Measurements from ENCODE around the gene CFAP73.
"Not testable (repeated sequence)": the region's sequence is repeated elsewhere in the genome, so short reads cannot be mapped to it uniquely, and the experiment has no call there.

Gene CFAP73

DNA sequence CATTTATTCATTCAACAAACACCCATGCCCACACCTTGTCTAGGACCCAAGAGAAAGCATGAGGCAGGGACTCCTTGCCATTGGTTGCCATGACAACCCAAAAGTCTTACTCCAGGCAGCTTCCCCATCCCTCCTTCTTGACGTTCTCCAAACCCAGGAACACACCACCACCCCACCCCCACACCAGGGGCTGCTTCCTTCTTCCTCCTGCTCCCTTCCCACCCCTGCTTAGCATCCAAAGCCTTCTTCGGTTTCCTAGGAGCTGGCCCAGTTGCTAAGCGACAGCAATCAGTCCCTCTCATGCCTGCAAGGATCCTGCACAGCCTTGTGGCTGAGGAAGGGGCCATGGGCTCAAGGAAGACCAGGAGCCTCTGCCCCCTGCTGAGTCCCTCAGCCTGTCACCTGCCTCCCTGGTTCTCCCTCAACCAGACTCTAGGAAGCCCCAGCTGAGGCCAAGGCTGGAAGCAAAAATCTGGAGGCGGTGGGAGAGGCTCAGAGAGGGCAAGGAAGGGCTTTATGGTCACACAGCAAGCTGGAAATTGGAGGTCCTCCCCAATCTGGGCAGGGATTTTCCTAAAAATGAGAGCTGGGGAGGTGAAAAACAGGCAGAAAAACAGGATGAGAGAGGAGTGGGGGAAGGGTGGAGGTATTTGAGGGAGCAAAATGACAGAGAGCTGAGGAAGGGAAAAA, 29.4 kb upstream of the CFAP73 start:
- no peak for DNase-seq (ENCODE audit: low read depth)

DNA sequence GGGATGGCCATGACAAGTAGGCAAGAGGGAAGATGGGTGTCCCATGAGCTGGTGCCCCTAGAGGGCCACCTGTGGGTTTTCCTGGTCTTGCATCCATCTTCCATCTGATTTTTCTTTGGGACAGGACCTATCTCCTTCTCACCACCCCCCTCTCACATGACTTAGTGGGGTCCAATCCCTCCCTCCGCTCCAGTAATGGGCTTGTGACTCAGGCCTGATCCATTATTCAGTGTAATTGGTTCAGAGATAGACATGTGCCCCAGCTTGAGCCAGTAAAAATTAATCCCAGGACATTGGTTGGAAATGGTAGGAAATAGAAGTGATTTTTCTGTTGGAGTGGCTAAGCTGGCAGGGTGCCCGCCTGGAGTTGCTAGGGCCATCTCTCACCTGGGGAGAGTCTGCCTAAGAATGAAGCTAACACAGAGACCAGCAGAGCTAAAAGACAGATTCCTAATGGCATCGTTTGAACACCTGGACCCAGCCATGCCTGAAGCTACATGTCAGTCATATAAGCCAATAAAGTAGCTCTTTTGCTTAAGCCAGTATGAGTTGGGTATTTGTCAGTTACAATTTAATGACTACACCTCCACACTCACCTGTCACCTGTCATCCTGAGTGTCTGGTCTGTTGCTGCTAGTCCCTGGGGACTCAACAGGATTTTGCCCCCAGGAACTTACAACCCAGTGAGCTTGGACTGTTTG, 28.7 kb upstream of the CFAP73 start:
- DNase-seq (ENCODE audit: low read depth), result no peak

DNA sequence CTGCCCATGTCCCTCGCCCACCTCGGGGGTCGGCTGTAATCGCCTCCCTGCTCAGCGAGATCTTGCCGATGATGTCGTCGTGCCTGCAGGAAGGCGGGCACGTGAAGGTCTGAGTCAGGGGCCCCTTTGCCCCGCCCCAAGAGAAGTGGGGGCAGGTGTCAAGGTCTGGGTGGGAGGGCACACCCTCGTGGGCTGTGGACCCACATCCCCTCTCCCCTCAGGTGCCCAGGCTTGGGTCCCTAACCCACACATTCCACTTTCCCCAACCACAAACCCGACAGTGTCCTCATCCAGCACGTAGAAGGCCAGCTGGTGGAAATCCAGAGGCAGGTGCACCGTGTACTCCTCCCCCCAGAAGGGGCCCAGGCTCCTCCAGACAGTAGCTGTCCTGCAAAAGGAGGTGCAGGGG, 21.7 kb upstream of the CFAP73 start:
- DNase-seq (ENCODE audit: low read depth), result no peak

DNA sequence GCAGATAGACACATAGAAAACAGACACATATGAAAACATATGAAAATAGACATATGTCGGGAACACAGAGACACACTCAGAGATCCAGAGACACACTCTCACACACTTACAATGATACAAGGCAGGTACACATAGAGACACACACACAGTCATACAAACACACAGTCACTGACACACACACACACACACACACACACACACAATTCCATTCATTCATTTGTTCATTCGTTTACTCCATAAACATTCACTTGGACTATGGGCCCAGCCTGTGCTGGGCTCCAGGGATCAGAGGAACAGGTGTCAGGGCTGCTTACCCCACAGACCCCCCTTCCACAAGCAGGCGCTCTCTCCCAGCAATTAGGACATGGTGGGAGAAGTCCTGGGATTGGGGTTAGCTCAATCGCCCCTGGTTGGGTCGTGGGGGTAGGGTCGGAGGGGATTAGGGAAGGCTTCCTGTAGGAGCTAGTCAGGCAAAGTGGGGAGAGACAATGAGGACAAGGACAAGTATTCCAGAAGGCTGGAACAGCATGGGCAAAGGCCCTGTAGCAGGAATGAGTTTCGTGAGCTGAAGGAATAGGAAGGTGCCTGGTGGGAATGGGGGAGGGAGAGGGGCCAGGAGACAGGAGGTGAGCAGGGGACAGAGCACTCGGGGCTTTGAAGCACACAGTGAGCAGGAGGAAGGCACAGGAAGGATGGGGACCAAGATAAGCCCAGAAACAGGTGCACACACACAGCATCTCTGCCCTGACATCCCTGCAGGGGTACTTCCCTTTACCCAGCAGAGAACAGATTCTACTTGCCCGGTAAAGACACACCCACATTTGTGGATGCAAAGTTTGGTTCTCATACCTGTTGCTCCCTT, 20.5 kb upstream of the CFAP73 start:
- DNase-seq (ENCODE audit: low read depth), result no peak

DNA sequence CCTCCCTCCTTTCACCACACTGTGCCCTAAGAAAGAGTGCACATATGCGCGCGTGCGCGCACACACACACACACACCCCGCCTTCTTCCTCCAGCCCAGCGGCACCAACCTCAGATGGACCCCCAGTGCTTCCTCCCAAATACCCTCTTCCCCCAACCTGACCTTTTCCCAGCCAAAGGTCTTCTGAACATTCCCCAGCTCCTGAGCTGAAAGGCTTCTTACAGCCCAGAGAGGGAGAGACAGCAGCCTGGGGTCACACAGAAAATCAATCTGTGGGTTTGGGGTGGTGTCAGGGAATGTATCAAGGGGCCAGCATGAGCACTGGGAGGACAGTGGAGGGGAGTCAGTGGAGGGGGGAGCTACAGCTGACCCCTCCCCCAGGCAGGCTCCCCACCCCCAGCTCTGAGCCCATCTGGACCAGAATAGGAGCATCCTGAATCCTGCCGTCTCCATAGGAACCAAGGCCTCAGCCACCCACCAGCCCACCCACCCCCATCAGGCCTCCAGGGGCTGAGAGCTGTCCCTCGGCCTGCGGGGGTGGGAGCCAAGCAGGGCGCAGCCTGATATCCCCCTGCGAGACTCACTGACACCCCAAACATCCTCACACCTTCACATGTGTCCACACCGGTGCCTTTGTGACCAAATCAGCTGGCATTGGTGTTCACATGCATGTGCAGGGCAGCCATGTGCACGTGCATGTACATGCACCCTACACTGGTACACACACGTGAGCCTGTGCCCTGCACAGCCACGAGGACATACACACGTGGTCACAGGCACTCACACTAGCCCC, 19.7 kb upstream of the CFAP73 start:
- no peak for DNase-seq (ENCODE audit: low read depth)

DNA sequence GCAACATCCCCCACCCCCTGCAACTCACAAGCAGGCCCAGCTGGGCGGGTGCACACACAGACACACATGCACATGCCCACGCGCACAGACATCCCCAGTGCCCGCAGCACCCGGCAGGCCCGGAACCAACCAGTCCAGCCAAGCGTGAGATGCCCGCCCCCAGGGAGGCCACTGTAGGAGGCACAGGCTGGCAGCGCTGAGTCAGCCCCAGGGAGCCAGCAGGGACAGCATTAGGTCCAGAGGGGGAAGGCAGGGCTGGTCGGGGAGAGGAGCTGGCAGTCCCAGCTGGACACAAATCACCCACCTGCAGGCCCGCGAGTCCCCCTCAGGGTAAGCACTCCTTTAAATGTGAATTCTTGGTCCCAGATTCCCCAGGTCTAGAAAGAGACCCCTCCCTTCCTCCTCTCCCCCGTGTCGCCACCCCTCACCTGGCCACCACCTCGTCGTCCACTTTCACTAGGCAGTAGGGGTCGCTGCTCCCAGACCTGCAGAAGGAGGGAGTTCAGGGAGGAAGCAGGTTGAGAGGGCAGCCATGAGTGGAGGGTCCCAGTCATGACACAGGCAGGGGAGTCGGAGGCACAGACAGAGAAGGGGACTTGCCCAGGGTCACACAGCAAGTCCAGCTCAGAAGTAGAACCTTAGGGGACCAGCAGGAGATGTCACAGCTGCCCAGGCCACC, 18.9 kb upstream of the CFAP73 start:
- no peak for DNase-seq (ENCODE audit: low read depth)

DNA sequence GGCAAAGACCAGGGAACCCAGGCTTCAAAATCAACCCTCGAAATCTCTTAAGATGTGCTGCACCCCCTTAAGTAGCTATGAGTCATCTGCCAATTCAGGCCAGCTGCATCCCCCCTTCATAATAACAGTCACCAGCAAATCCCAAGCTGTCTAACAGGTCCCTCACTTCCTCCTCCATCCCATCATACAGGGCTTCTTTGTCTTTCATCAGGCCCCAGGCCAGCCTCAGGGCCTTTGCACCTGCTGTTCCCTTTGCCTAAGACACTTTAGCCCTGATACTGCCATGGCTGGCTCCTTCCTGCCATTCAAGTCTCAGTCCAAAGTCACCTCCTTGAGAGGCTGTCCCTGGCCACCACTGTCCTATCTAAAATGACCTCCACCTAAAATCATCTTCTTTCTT, 18.0 kb upstream of the CFAP73 start:
- DNase-seq (ENCODE audit: low read depth), result no peak

DNA sequence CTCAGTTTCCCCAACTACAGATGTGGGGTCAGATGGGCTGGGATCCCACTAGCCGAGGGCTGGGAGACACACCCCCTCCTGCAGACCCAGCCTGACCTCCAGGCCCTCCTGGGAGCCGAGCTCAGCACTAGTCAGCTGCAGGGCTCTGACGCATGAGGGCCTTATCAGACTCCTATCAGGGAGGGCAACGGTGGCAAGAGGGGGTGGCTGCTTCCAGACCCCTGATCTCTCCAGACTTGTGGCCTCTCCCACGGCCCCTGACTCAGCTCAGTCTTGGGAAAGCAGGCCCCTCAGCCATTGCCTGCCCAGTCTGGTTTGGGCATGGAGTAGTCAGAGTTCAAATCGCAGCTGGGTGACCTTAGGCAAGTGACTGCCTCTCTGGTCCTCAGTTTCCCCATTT, 16.5 kb upstream of the CFAP73 start:
- DNase-seq (ENCODE audit: low read depth), result no peak

DNA sequence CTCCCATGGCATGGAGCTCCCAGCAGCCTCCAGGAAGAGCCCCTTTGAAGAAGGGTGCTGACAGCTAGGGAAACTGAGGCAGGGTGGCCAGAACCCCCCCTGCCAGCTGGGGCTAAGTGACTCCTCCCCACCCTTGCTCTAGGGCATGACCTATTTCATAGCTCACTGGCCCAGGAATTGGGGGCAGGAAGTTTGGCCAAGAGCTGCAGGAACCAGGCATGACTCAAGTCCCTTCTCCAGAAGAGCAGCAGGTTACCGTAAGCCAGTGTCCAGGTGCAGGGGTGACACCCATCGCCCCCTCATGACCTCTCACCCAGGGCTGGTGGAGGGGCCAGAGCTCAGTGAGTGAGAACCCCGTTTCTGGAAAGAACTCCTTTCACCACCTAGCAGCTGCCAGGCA, 15.9 kb upstream of the CFAP73 start:
- DNase-seq (ENCODE audit: low read depth), result no peak

DNA sequence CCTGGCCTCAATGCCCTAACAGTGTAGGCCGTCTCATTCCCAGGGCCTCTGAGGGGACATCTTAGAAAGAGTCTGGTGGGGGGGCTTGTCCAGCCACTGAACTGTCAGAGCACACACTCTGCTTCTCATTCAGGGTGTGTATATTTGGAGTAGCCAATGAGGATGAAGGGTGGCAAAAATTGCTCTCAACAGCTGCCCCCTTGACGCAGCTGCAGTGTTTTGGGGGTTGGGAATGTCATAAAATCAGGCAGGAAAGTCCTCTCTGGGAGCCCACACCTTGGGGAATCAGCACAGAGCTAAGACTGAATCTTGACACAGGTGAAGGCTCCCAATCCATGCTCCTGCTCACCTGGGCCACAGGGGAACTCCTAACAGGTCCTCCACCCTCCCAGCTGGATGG, 15.5 kb upstream of the CFAP73 start:
- no peak for DNase-seq (ENCODE audit: low read depth)

DNA sequence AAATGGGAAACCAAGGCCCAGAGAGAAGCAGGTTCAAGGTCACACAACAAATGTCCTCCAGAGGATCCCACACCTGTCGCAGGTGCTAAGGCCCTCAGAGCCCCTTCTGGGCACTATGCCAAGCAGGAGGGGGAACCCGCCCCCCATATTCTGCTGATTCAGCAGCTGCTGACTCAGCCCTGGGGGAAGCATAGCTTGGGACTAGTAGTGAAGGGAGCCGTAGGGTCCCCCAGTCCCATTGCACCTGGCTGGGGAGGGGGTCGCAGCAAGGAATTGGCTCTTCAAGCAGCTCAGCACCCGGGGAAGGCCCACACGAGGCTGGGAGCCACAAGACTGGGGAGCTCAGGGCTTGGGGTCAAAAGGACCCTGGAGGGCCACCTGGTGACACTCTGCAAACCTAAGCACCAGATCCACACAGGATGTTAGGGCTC, 15.0 kb upstream of the CFAP73 start:
- no peak for DNase-seq (ENCODE audit: low read depth)

DNA sequence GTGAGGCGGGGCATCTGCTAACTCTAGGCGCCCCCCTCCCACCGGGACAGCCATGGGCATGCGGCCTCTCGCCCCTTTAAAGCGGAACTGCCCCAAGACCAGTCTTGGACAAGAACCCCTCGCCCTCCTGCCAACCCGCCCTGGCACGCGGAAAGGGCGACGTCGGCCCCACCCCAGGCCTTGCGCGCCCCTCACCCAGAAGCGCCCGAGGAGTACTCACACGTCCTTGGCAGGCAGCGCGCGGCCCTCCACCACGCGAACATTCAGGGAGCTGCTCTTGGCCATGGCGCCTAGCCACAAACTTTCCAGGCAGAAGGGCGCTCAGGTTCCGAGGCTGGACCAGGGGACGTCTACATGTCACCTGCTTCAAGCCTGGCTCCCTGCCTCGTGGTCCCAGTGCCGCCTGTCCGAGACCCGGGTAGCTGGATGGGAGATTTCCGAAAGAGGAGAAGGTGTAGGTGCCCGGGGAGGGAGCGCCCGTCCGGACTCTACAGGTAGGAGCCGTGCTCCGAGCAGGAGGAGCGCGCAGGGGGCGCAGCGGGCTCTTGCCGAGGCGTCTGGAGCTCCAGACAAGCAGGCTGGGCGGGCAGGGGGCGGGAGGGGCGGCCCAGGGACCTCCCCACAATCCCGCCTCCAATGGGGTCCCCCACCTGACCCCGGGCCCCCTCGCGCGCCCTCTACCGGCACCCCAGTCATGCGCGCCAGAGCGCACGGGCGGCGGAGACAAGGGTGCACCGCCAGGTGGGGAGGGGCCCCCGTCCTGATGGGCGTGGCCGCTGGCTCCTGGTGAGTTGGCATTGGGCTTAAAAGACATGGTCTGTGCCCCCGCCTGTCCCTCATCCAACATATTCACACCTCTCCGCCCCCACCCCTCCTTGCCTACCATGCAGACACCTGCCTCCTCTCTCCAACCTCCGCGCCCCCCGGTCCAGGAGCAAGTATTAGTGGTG, 14.1 kb upstream of the CFAP73 start, which contains the start of gene RASAL1:
Gene RASAL1, minus strand, starts transcription at position 584 of the 950 bp plus-strand sequence. Its CDS starts 299 bp downstream, at position 285.
- DNase-seq (ENCODE audit: low read depth), result no peak

DNA sequence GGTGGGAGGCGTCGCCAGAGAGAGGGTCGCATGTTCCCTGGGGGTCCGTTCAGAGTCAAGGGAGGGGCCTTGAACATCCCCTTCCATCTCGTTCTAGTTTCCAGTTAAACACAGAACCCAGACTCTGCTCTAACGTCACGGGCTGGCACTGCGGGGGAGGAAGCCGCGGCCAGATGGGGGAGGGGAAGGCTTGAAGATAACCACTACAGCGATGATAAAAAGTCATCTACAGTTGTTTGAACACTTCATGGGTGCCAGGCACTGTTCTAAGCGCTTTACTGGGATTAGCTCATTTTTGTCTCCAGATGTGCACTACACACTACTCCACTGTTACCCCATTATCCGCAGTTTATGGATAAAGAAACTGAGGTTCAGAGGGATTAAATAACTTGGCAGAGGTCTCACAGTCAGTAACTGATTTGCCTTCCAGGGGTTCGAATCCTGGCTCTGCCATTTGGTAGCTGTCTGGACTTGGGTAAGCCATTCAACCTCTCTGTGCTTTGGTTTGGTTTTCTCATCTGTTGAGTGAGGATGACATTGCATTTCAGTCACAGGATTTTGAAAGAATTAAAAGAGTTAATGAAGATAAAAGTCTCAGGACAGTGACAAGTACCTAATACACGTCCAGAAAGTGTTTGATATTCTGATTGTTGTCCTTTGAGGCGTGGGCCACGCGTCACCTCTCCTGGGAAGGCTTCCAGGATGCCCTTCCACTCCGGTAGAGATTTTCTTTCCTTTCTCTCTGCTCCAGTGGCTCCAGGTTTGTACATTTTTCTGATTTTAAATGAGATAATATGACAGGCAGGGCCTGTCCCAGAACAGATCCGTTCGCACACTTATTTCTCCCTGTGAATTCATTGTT, 13.2 kb upstream of the CFAP73 start:
- no peak for DNase-seq (ENCODE audit: low read depth)

DNA sequence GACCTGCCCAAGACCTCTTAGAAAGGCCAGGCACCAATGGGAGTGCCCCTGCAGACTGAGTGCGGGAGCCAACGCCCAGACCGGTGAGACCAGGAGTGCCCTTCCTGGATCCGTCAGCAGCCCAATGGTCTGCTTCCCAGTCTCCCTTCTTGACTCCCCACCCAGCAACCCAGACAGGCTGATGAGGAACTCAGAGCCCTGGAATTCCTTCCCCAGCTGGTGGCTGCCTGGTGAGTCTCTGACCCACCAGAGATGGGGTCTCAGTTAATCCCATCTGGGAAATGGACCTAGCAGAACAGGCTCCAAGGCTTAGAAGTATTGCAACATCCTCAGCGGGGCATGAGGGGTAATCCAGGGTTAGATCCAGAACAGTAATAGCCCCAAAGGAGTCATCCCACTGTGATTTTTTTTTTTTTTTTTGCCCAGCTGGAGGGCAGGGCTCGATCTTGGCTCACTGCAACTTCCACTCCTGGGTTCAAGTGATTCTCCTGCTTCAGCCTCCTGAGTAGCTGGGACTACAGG, 12.5 kb upstream of the CFAP73 start:
- no peak for DNase-seq (ENCODE audit: low read depth)

DNA sequence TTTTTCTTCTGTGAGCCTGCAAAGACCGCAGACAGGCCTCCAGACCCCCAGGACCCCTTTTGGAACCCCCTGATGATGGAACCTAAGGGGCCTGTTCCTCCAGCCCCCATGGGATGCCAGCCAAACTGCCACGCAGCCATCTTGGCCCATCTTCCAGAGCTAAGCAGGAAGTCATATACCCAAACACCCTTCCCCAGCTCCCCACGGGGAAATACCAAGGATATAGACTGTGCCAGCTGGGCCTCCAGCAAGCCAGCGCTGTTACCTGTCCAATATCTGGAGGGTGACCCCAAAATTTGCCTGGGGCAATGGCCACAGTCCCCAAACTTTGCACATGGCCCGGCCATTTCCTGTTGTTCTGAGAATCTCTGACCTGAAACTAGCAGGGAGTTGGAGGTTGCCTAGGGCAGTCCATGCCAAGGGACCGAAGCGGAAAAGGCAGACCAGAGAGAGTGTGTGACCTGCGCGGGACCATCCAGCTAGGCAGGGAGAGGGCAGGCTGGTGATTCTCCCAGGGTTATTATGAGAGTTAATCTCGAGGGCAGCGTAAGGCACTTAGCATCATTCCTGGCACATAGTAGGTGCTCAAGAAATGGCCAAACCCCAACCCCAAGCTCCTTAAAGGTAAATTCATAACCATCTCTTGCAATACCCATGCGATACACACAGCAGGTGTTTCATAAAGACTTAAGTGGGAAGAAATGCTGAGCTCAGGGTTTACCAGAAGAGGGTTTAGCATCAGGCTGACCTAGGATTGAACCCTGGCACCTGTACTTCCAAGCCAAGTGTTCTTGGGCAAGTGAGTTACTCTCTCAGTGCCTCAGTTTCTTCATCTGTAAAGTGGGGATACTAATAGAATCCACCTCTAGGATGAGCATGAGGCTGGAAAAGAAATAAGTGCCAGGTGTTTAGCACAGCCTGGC, 11.4 kb upstream of the CFAP73 start:
- DNase-seq (ENCODE audit: low read depth), result no peak

DNA sequence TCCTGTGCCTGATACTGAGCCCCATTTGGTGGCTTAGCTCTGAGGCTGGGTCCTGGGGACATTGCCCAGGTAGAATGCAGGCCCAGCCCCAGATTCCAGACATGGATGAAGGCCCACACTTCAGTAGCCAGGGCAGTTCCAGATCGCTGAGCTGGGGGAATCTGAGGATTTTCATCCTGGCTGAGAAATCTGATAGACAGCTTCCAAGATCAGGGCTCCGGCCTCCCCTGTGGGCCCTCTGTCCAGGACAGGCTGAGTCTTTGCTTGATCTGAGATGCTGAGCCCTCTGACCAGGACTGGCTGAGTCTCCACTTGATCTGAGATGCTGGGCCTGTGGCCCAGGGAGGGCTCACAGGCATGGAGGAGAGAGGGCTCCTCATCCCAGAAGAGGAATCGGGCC, 10.7 kb upstream of the CFAP73 start:
- DNase-seq (ENCODE audit: low read depth), result no peak

DNA sequence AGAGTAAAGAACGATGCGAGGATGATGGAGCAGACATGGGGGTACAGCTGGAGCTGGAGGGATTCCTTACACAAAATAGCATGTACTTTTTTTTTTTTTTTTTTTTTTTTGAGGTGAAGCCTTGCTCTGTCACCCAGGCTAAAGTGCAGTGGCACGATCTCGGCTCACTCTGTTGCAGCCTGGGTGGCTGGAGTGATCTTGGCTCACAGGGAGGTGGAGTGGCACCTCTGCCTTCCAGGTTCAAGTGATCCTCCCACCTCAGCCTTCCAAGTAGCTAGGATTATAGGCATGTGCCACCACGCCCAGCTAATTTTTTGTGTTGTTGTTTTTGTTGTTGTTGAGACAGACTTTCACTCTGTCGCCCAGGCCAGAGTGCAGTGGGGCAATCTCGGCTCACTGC, 8.8 kb upstream of the CFAP73 start:
- no peak for DNase-seq (ENCODE audit: low read depth)

DNA sequence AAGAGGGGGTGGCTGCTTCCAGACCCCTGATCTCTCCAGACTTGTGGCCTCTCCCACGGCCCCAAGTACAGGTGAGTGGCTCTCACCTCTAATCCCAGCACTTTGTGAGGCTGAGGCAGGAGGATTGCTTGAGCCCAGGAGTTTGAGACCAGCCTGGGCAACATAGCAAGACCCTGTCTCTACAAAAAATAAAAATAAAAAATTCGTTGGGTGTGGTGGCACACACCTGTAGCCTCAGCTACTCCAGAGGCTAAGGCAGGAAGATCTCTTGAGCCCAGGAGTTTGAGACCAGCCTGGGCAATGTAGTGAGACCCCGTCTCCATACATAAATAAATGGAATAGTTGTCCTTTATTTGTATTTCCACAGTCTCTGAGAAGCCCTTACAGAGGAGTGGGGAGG, 7.8 kb upstream of the CFAP73 start:
- DNase-seq (ENCODE audit: low read depth), result not testable (repeated sequence)

Measured in fibroblast of gingiva (primary cell).